ENCODE data around the gene BTBD9. TPM values are rescaled to one million over a fixed set of nuclear protein-coding genes. Genes with fewer than 3 reads are reported as not detected.

BTBD9 gene
- total and polyA plus RNA-seq, 2 of the 13 experiments (the other 11 are each of a cell fraction or from before 2014, with no cell fraction given) = 1.2 to 3.0 TPM

DNA sequence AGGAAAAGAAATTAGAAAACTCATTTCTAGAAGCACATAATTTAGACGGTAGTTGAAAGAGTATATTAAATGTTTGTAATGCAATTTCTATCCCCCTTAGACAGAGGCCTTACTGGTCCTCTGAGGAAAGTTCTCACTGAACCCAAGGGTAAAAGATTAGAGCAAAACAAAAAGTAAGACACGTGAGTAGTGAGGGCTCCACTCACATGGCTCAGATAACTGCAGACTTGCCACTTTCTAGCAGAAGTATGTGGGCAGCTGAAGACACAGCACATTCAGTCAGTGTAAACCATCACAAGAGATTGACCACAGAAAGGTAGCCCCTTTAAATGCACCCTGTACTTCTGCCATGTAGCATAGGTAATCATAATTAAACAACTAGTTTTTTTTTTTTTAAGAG is 193.8 kb downstream of the BTBD9 start:
- no TSS peak for BruUV-seq (replicated peaks)
- TF ChIP-seq MTF1 (CRISPR knock-in tag; IDR thresholded peaks at IDR 0.05) (no peak), ATAD3A (CRISPR knock-in tag; IDR thresholded peaks at IDR 0.05) (no peak), CAMTA2 (CRISPR knock-in tag; IDR thresholded peaks at IDR 0.05; ENCODE audit: borderline replicate concordance) (no peak), SIN3A (IDR thresholded peaks at IDR 0.05; ENCODE audit: borderline replicate concordance, low read depth, low read length) (no peak), ZNF501 (CRISPR knock-in tag; IDR thresholded peaks at IDR 0.05) (no peak)
- CTCF ChIA-PET (ENCODE audit: low intra/inter-chr PET ratio, low total read pairs) = no interaction called here

DNA sequence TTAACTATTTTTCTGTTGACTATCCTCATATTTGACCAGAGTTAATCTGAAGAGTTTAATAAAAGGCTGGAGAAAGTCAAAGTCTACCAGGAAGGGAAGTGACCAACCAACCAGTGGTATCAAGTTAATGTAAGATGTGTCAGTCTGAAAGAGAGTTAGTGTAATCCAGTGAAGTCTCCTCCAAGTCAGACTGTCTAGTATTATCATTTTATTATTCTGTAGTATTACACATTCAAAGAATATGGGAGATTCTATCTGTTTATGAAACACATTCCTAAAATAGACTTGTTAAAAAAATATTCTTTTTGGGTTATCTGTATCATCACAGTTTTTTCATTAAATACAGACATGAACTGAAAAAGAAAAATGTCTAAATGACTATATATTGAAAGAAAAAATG is 194.4 kb downstream of the BTBD9 start:
- no peaks in the 10 kb centered on the region for H3K9me3 ChIP-seq (ENCODE audit: low read length)
- in situ Hi-C loops (cut with HindIII; ENCODE audit: extremely low pct_ligation_motif_present, low pct_unique_long_range_greater_than_20kb) (no loop called here), intact Hi-C loops (cut with micrococcal nuclease; ENCODE audit: unreplicated experiment) (no loop called here)
- DNase-seq (ENCODE audit: low spot score) (no peak), FAIRE-seq (no peak), ATAC-seq (no peak)
- no peak overlapping the region for H2AFZ ChIP-seq (ENCODE audit: low read length)
- H3K79me2 ChIP-seq (ENCODE audit: insufficient read depth, low read length) = no peaks in the 10 kb centered on the region
- ChIA-PET POLR2A (no interaction called here), CTCF (ENCODE audit: low intra/inter-chr PET ratio, low total read pairs) (no interaction called here)
- H3K4me2 ChIP-seq (ENCODE audit: low read depth, low read length) = no peak overlapping the region
- no peak overlapping the region for H3K9ac ChIP-seq (ENCODE audit: insufficient read depth, low read depth, low read length)
- no peaks in the 10 kb centered on the region for H4K20me1 ChIP-seq (ENCODE audit: insufficient read depth, low read length)
- H3K27me3 ChIP-seq (ENCODE audit: control insufficient read depth in 1 of 2, insufficient read depth in 2 of 2, low read length in 2 of 2) = no peaks in the 10 kb centered on the region
- peaks cover under 1% of the 10 kb centered on the region for H3K4me1 ChIP-seq (ENCODE audit: insufficient read depth, low read length)
- no peaks in the 10 kb centered on the region for H3K36me3 ChIP-seq (replicated peaks in 1 of 2; ENCODE audit: control insufficient read depth in 1 of 2, insufficient read depth in 2 of 2, low read length in 2 of 2)
- H3K27ac ChIP-seq (ENCODE audit: extremely low read length, insufficient read depth, low read length) = no peak overlapping the region
- no TSS peak for BruUV-seq (replicated peaks)
- TF ChIP-seq ZNF841 (CRISPR knock-in tag; IDR thresholded peaks at IDR 0.05; ENCODE audit: borderline replicate concordance) = no peak
- no peak for TF ChIP-seq HDAC2 (CRISPR knock-in tag; IDR thresholded peaks at IDR 0.05)
- TF ChIP-seq, protein P1, sequence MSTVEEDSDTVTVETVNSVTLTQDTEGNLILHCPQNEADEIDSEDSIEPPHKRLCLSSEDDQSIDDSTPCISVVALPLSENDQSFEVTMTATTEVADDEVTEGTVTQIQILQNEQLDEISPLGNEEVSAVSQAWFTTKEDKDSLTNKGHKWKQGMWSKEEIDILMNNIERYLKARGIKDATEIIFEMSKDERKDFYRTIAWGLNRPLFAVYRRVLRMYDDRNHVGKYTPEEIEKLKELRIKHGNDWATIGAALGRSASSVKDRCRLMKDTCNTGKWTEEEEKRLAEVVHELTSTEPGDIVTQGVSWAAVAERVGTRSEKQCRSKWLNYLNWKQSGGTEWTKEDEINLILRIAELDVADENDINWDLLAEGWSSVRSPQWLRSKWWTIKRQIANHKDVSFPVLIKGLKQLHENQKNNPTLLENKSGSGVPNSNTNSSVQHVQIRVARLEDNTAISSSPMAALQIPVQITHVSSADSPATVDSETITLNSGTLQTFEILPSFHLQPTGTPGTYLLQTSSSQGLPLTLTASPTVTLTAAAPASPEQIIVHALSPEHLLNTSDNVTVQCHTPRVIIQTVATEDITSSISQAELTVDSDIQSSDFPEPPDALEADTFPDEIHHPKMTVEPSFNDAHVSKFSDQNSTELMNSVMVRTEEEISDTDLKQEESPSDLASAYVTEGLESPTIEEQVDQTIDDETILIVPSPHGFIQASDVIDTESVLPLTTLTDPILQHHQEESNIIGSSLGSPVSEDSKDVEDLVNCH (CRISPR knock-in tag; IDR thresholded peaks at IDR 0.05) = no peak
- TF ChIP-seq, protein P2, sequence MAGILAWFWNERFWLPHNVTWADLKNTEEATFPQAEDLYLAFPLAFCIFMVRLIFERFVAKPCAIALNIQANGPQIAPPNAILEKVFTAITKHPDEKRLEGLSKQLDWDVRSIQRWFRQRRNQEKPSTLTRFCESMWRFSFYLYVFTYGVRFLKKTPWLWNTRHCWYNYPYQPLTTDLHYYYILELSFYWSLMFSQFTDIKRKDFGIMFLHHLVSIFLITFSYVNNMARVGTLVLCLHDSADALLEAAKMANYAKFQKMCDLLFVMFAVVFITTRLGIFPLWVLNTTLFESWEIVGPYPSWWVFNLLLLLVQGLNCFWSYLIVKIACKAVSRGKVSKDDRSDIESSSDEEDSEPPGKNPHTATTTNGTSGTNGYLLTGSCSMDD (CRISPR knock-in tag; IDR thresholded peaks at IDR 0.05) = no peak
- TF ChIP-seq ZNF10 (CRISPR knock-in tag; IDR thresholded peaks at IDR 0.05; ENCODE audit: borderline replicate concordance, low read depth) = no peak
- H3K4me3 ChIP-seq (replicated peaks in 1 of 3; ENCODE audit: insufficient read depth in 1 of 3, low read depth in 2 of 3, low read length in 3 of 3) = no peak overlapping the region

More for the DNA sequence above, 193.8 kb downstream of the BTBD9 start:
- no peak for DNase-seq (ENCODE audit: low spot score)
- intact Hi-C loops (cut with micrococcal nuclease; ENCODE audit: unreplicated experiment) = no loop called here
- 58% methylated on average over 2 of the region's 2 CpGs for WGBS (ENCODE audit: low lambda C conversion rate)
- no peaks in the 10 kb centered on the region for H3K27me3 ChIP-seq (ENCODE audit: control insufficient read depth in 1 of 2, insufficient read depth in 2 of 2, low read length in 2 of 2)
- FAIRE-seq = no peak
- POLR2A ChIA-PET = no interaction called here
- in situ Hi-C loops (cut with HindIII; ENCODE audit: extremely low pct_ligation_motif_present, low pct_unique_long_range_greater_than_20kb) = no loop called here
- no peak overlapping the region for H3K9ac ChIP-seq (ENCODE audit: insufficient read depth, low read depth, low read length)
- H3K4me3 ChIP-seq (replicated peaks in 1 of 3; ENCODE audit: insufficient read depth in 1 of 3, low read depth in 2 of 3, low read length in 3 of 3) = no peak overlapping the region
- H3K36me3 ChIP-seq (replicated peaks in 1 of 2; ENCODE audit: control insufficient read depth in 1 of 2, insufficient read depth in 2 of 2, low read length in 2 of 2) = no peaks in the 10 kb centered on the region
- no peak overlapping the region for H3K4me2 ChIP-seq (ENCODE audit: low read depth, low read length)
- no peak overlapping the region for H2AFZ ChIP-seq (ENCODE audit: low read length)
- H4K20me1 ChIP-seq (ENCODE audit: insufficient read depth, low read length) = no peaks in the 10 kb centered on the region
- H3K79me2 ChIP-seq (ENCODE audit: insufficient read depth, low read length) = no peaks in the 10 kb centered on the region
- peaks cover 6% of the 10 kb centered on the region for H3K4me1 ChIP-seq (ENCODE audit: insufficient read depth, low read length)
- ATAC-seq = no peak
- no peaks in the 10 kb centered on the region for H3K9me3 ChIP-seq (ENCODE audit: low read length)
- no peak overlapping the region for H3K27ac ChIP-seq (ENCODE audit: extremely low read length, insufficient read depth, low read length)
